ENCODE data around the gene RGS3.

Gene RGS3

GRCh38 chr9:113511856-113512761 lies 48.6 kb downstream of the RGS3 start:
- DNase-seq (ENCODE audit: low spot score): peak; percentile 60

DNA sequence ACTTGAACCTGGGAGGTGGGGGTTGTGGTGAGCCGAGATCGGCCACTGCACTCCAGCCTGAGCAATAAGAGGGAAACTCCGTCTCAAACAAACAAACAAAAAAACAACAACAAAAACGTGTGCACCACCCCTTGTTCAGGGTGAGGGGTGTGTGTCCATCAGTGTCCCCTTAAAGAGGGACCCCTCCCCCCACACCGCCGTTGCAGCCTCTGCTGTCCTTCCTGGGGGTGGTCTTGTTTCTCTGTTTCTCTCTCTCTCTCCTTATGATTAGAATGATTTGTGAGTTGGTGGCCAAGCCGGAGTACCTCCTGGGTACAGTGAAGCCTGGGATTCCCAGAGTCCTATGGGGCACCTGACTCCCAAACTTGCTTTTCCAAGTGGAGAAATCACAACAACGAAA lies 49.6 kb downstream of the RGS3 start:
- no peak for DNase-seq (ENCODE audit: low spot score)

GRCh38 chr9:113513536-113513935 lies 50.0 kb downstream of the RGS3 start:
- no peak for DNase-seq (ENCODE audit: low spot score)

- DNase-seq (ENCODE audit: low spot score): no peak
These were observed 50.5 kb downstream of the RGS3 start for GRCh38 chr9:113514061-113514460.

- DNase-seq (ENCODE audit: low spot score): no peak
These were observed 51.2 kb downstream of the RGS3 start for GRCh38 chr9:113514748-113515147.

DNA sequence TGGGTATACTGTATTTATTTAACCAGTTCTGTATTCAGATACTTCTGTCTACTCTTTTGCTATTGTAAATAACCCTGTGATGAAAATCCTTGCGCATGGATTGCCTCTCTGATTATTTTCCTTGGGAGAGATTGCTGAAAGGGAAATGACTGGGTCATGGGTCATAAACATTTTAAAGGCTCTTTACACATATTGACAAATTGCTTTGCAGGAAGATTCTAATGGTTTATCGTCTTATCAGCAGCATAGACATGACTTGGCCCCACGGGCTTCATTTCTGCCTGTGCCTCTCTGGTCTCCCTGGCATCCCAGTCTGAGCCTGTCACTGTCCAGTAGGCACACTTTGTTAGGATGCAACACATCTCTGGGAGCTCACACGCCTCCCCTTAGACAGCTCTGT lies 52.3 kb downstream of the RGS3 start:
- DNase-seq (ENCODE audit: low spot score): no peak

- no peak for DNase-seq (ENCODE audit: low spot score)
These were observed 53.5 kb downstream of the RGS3 start for GRCh38 chr9:113516840-113517577.

DNA sequence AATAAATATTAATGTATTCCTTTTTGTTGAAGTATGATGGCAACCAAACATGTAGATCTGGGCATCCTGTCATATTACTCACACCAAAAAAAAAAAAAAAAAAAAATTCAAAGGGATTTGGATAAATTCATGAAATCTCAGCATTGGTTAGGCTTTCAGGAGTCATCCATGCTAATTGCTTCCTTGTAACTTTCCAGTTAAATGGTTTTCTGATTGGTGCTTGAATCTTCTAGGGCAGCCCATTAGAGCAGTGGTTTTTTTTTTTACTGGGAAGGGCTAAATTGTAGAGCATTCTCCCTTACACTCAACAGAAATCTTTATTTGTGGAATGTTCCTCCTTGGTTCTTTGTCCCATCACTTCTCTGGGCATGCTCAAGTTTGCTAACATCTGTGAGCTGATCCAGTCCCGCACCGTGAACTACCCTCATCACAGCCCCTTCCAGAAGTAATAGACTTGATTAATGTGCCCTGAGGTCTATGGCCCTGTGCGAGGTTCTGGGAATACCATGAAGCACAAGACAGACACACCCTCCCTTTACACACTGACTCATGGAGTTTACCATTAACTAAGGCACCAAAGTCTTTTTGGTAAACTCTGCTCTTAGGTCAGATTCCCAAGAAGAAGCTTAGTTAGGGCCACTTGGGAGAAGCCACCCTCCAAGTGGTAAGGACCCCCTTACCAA lies 56.0 kb downstream of the RGS3 start:
- no peak for DNase-seq (ENCODE audit: low spot score)

DNA sequence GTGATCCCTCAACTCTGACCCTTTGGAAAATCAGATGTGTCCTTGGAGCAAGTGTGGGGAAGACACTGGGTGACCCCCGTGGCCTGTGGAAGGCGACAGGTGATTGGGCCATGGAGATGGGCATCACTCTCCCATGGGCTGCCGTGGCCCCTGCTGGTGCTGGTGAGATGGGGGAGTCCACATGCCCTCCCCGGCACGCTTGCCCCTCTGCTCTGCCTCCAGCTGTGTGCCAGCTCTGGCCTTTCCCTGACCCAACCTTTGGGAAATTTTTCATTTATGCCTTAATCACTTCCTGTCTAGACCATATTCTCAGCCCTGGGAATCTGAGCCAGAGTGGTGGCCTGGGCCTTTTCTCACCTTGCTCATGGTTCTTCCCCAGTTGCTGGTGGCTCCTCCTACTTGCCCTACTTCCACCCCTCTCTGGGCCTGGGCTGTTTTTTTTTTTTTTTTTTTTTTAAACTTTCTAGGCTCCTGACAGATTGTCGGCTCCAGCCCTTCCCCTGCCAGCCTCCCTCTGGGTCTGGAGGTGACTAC lies 56.6 kb downstream of the RGS3 start:
- no peak for DNase-seq (ENCODE audit: low spot score)

DNA sequence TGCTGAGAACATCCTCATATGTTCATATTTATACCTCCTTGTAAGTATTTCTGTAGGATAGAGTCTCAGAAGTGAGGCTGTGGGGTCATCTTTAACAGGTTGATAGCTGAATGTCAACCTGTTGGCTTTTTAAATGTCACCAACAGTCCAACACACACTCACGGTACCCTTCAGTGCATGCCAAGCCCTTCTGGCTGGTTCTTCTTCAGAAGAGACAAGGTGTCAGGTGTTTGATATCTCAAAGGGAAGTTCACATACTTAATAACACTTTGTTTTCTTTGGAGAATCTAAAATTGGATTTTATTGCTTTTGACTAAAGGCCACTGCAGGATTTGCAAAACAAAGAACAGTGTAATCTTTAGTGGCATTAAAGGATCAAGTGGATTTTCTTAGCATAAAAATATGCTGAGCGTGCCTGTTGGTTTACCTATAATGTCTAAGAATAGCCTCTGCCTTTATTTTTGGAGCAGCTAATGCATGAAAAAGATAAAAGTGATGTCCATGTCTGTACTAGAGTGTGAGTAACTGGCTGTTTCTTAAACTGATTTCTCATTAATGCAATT lies 58.2 kb downstream of the RGS3 start:
- DNase-seq (ENCODE audit: low spot score): no peak

DNA sequence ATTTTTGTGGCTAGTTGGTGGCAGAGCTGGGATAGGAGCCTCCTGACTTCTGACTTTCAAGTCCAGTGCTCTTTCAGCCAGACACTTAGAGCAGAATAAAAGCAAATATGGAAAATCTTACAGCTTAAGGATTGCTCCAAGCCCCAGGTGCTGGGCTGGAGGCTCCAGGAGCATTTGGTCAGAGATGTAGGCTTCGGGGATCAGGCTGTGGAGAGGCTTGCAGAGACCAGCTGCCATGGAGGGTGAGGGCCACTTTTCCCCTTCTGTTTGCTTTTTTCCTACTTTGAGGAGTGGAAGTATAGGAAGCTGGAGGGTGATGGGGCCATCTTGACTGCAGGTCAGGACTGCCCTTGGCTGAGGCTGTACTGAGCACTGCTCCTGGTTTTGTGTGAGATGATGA lies 58.9 kb downstream of the RGS3 start:
- no peak for DNase-seq (ENCODE audit: low spot score)

GRCh38 chr9:113522858-113523257 lies 59.3 kb downstream of the RGS3 start:
- no peak for DNase-seq (ENCODE audit: low spot score)

DNA sequence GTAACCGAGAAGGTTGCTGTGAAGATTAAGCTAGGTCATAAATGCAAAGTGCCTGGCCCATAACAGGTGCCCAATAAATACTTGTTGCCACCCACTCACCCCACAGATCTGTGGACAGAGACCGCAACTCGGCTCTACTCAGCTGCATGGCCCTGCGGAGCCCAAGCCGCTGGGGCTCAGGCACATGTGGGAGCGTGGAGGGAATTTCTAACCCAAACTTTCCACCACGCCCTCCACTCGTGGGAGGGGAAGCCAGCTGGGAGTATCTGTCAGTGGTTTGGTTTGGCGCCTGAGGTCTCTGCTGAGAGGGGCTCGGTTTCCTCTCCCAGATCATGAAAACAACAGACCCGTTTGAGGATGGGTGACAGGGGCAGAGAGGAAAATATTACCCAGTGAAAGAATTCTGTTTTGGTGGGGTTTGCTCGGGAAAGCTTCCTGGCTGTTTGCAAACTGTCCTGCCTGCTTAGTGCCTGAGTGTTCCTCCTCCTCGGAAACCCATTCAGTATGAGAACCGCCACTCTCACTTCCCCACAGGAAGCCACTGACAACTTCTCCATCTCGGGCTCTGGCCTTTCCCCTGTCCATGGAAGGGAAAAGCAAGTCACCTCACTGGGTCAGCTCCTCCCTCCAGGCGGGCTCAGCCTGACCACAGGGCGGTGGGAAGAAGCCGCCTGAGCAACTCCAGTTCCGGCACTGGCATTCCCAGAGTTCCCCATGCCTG lies 60.1 kb downstream of the RGS3 start:
- DNase-seq (ENCODE audit: low spot score): no peak

DNA sequence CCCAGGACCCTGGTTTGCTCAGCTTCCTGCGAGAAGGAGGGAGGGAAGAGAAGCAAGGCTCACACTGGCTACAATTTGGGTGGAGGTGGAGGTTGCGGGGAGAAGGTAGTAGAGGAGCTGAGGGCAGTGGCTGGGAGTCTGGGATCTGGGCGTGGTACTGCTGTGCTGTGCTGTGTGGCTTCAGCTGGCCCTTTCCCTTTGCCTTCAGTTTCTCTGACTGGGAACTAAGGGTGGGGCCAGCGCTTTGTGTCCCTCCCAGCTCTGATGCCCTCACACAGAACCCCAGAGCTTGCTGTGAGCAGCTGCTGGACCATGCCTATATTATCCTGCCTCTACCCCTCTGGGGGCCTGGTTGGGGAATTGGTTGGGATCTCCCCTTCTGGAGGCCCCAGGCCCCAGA lies 60.9 kb downstream of the RGS3 start:
- no peak for DNase-seq (ENCODE audit: low spot score)

- no peak for DNase-seq (ENCODE audit: low spot score)
These were observed 61.7 kb downstream of the RGS3 start for GRCh38 chr9:113525205-113525604.

GRCh38 chr9:113525831-113526230 lies 62.3 kb downstream of the RGS3 start:
- DNase-seq (ENCODE audit: low spot score): no peak

DNA sequence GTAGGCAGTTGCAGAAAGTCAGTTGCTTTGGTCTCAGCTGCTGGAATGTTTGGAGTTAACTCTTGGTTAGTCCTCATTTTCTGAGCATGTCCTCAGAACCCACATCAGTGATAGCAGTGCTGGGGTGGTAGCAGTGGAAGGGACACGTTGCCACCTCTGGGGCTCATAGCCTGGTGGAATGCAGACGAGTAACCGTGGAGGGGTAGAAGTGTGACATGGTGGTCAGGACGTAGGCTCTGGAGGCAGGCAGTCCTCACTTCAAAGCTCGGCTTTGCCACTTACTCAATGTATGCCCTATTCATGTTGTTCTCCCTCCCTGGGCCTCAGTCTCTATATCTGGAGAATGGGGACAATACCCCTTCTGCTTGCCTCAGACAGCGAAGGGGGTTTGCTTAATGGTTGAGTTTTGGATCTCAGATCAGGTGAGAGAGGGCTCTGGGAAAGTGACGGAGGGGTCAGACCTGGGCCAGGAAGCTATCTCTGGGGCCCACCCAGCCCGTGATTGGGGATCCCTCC lies 62.8 kb downstream of the RGS3 start:
- DNase-seq (ENCODE audit: low spot score): no peak

- DNase-seq (ENCODE audit: low spot score): no peak
These were observed 63.3 kb downstream of the RGS3 start for GRCh38 chr9:113526841-113527240.

GRCh38 chr9:113528088-113528487 lies 64.6 kb downstream of the RGS3 start:
- no peak for DNase-seq (ENCODE audit: low spot score)

- DNase-seq (ENCODE audit: low spot score): no peak
These were observed 65.3 kb downstream of the RGS3 start for GRCh38 chr9:113528811-113529210.

GRCh38 chr9:113529336-113530009 lies 65.9 kb downstream of the RGS3 start:
- DNase-seq (ENCODE audit: low spot score): no peak
